ENCODE measurements around the gene ENOX1.

Gene ENOX1

DNA sequence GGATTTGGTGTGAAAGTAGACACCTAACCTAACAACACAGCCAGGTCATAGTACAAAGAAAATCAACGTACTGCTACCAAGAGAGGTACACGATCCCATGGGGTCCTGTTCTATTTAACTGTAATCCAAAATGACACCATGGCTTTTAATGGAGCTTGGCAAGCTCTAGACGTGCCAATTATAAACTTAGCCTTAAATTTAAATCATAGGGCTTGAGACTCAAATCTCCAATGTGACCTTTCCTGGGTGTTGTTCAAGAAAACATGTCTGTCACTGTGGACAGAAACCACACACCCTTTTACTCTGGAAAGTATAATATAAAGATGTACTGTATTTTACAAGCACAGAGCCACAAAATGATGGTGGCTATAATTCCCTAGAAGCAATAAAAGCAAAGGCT is 299.3 kb downstream of the ENOX1 start:
- H3K4me2 ChIP-seq (ENCODE audit: low read length, poor library complexity, severe bottlenecking), result no peak overlapping the region
- WGBS, result 97% methylated on average over 3 of the region's 3 CpGs
- no peak overlapping the region for H2BK120ac ChIP-seq (ENCODE audit: low read depth, low read length)

DNA sequence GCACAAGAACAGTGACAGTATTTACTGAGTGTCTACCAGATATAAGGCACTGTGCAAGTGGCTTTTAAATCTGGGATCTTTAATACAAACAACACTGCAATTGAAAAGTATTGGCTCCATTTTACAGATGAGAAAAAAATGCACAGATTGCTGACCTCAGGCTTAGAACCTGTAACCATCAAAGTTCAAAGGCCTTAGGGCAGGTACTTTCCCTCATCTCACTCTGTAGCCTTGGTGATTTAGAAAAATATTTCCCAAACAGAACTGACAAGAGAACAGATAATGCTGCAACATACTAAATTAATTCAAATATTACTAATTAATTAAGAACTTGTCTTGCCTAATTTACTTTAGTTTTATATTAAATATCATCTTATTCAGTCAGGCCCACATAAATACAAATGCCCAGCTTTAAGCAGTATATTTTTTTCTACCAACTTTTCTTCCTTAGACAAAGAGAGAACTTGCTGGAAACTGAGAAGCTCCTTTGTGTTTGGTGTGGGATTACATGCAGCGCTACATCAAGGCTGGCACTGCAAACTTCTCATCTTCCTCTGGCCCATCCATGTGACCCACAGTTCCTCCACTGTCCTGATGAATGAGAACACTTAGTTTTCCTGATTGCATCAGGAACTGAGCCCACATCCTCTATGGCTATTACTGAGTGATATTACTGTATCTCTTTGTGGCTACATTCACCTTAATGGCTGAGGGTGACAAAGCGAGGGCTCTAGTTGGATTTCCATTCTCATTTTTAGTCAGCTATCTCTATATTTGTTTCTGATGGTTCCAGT is 302.1 kb downstream of the ENOX1 start:
- H3K27me3 ChIP-seq (ENCODE audit: control insufficient read depth in 1 of 2, insufficient read depth in 1 of 2, low read length in 2 of 2), result no peaks in the 10 kb centered on the region
- no peak overlapping the region for H3K27ac ChIP-seq (ENCODE audit: low read length, poor library complexity, severe bottlenecking)
- H3K9ac ChIP-seq (ENCODE audit: low read length), result no peak overlapping the region
- no peak overlapping the region for H3K4me3 ChIP-seq (ENCODE audit: insufficient read depth in 1 of 2, low read depth in 1 of 2, low read length in 2 of 2)
- no peak overlapping the region for H2AFZ ChIP-seq (ENCODE audit: low read depth, low read length)
- WGBS, result 100% methylated on average over 2 of the region's 2 CpGs
- no peak overlapping the region for H2BK120ac ChIP-seq (ENCODE audit: low read depth, low read length)
- H2BK5ac ChIP-seq (ENCODE audit: low read depth, low read length, poor library complexity, severe bottlenecking), result no peak overlapping the region
- H3K23ac ChIP-seq (ENCODE audit: low read length in 2 of 2), result no peak overlapping the region
- no peak for DNase-seq
- no peak overlapping the region for H4K8ac ChIP-seq (ENCODE audit: low read length)
- H3K9me3 ChIP-seq (ENCODE audit: control insufficient read depth, low read length), result no peaks in the 10 kb centered on the region
- H3K79me1 ChIP-seq (replicated peaks; ENCODE audit: low read length, poor library complexity, severe bottlenecking), result no peaks in the 10 kb centered on the region
- no peak overlapping the region for H3K4me2 ChIP-seq (ENCODE audit: low read length, poor library complexity, severe bottlenecking)
- H2BK12ac ChIP-seq (ENCODE audit: low read length in 2 of 2), result no peak overlapping the region
- H4K91ac ChIP-seq (ENCODE audit: low read length), result no peak overlapping the region
- no peaks in the 10 kb centered on the region for H3K4me1 ChIP-seq (ENCODE audit: control insufficient read depth, insufficient read depth, low read depth, low read length)
- no peak overlapping the region for H3K14ac ChIP-seq (ENCODE audit: low read length in 2 of 2)
- H2BK15ac ChIP-seq (ENCODE audit: low read depth, poor library complexity, severe bottlenecking), result no peak overlapping the region
- no peak overlapping the region for H2AK5ac ChIP-seq (ENCODE audit: low read length, severe bottlenecking)
- no peak overlapping the region for H3K4ac ChIP-seq (ENCODE audit: low read depth in 1 of 2, low read length in 2 of 2)
- peak overlapping the region in 1 of 2 experiments; percentile 57 for H3K18ac ChIP-seq (ENCODE audit: low read depth in 1 of 2, low read length in 2 of 2)
- H3K36me3 ChIP-seq (ENCODE audit: control insufficient read depth in 1 of 2, insufficient read depth in 2 of 2, low read depth in 1 of 2, low read length in 2 of 2), result peaks cover 0 to 6% of the 10 kb centered on the region in 2 experiments

More for the DNA sequence above, 299.3 kb downstream of the ENOX1 start:
- H3K23ac ChIP-seq (ENCODE audit: low read length in 2 of 2), result no peak overlapping the region
- H2BK15ac ChIP-seq (ENCODE audit: low read depth, poor library complexity, severe bottlenecking), result no peak overlapping the region
- H3K4ac ChIP-seq (ENCODE audit: low read depth in 1 of 2, low read length in 2 of 2), result no peak overlapping the region
- no peak overlapping the region for H3K27ac ChIP-seq (ENCODE audit: low read length, poor library complexity, severe bottlenecking)
- H4K91ac ChIP-seq (ENCODE audit: low read length), result no peak overlapping the region
- H3K9me3 ChIP-seq (ENCODE audit: control insufficient read depth, low read length), result no peaks in the 10 kb centered on the region
- H3K36me3 ChIP-seq (ENCODE audit: control insufficient read depth in 1 of 2, insufficient read depth in 2 of 2, low read depth in 1 of 2, low read length in 2 of 2), result peaks cover 0 to 6% of the 10 kb centered on the region in 2 experiments
- H3K4me1 ChIP-seq (ENCODE audit: control insufficient read depth, insufficient read depth, low read depth, low read length), result no peaks in the 10 kb centered on the region
- no peak for DNase-seq
- H2AK5ac ChIP-seq (ENCODE audit: low read length, severe bottlenecking), result no peak overlapping the region
- H2BK5ac ChIP-seq (ENCODE audit: low read depth, low read length, poor library complexity, severe bottlenecking), result no peak overlapping the region
- no peaks in the 10 kb centered on the region for H3K27me3 ChIP-seq (ENCODE audit: control insufficient read depth in 1 of 2, insufficient read depth in 1 of 2, low read length in 2 of 2)
- no peak overlapping the region for H2AFZ ChIP-seq (ENCODE audit: low read depth, low read length)
- H3K9ac ChIP-seq (ENCODE audit: low read length), result no peak overlapping the region
- no peak overlapping the region for H3K4me3 ChIP-seq (ENCODE audit: insufficient read depth in 1 of 2, low read depth in 1 of 2, low read length in 2 of 2)
- H3K18ac ChIP-seq (ENCODE audit: low read depth in 1 of 2, low read length in 2 of 2), result no peak overlapping the region
- no peak overlapping the region for H4K8ac ChIP-seq (ENCODE audit: low read length)
- no peak overlapping the region for H3K14ac ChIP-seq (ENCODE audit: low read length in 2 of 2)
- H3K79me1 ChIP-seq (replicated peaks; ENCODE audit: low read length, poor library complexity, severe bottlenecking), result no peaks in the 10 kb centered on the region
- no peak overlapping the region for H2BK12ac ChIP-seq (ENCODE audit: low read length in 2 of 2)

DNA sequence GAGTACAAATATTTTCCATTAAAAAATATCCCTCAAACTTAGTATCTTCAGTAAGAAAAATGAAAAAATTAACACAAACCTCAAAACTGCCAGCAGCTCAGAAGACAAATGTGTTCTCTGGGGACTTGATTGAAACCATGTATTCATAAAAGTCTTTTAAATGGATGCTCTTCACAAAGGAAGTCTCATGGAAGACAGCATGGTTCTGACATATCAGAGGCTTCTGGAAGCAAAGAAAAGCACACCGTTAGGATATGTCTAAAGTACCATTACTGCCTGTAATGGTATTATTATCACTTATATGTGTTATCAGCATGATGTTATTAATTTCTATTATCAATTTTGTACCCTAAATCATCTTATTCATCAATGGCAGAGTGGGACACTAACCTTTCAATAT is 302.8 kb downstream of the ENOX1 start:
- no peaks in the 10 kb centered on the region for H3K79me1 ChIP-seq (replicated peaks; ENCODE audit: low read length, poor library complexity, severe bottlenecking)
- H2BK5ac ChIP-seq (ENCODE audit: low read depth, low read length, poor library complexity, severe bottlenecking), result no peak overlapping the region
- no peak overlapping the region for H2AK5ac ChIP-seq (ENCODE audit: low read length, severe bottlenecking)
- H3K4me2 ChIP-seq (ENCODE audit: low read length, poor library complexity, severe bottlenecking), result no peak overlapping the region
- no peak overlapping the region for H2BK120ac ChIP-seq (ENCODE audit: low read depth, low read length)
- H4K91ac ChIP-seq (ENCODE audit: low read length), result no peak overlapping the region
- H3K9ac ChIP-seq (ENCODE audit: low read length), result no peak overlapping the region
- no peak overlapping the region for H2BK12ac ChIP-seq (ENCODE audit: low read length in 2 of 2)
- no peak overlapping the region for H2AFZ ChIP-seq (ENCODE audit: low read depth, low read length)
- no peaks in the 10 kb centered on the region for H3K4me1 ChIP-seq (ENCODE audit: control insufficient read depth, insufficient read depth, low read depth, low read length)
- DNase-seq, result no peak
- no peak overlapping the region for H3K18ac ChIP-seq (ENCODE audit: low read depth in 1 of 2, low read length in 2 of 2)
- no peak overlapping the region for H3K23ac ChIP-seq (ENCODE audit: low read length in 2 of 2)
- no peak overlapping the region for H4K8ac ChIP-seq (ENCODE audit: low read length)
- no peak overlapping the region for H2BK15ac ChIP-seq (ENCODE audit: low read depth, poor library complexity, severe bottlenecking)
- H3K36me3 ChIP-seq (ENCODE audit: control insufficient read depth in 1 of 2, insufficient read depth in 2 of 2, low read depth in 1 of 2, low read length in 2 of 2), result peaks cover 0 to 6% of the 10 kb centered on the region in 2 experiments
- H3K9me3 ChIP-seq (ENCODE audit: control insufficient read depth, low read length), result no peaks in the 10 kb centered on the region
- H3K4me3 ChIP-seq (ENCODE audit: insufficient read depth in 1 of 2, low read depth in 1 of 2, low read length in 2 of 2), result no peak overlapping the region
- H3K14ac ChIP-seq (ENCODE audit: low read length in 2 of 2), result no peak overlapping the region
- H3K27ac ChIP-seq (ENCODE audit: low read length, poor library complexity, severe bottlenecking), result no peak overlapping the region
- H3K4ac ChIP-seq (ENCODE audit: low read depth in 1 of 2, low read length in 2 of 2), result no peak overlapping the region
- no CpG with 5 or more reads among the region's 1 CpG for WGBS
- no peaks in the 10 kb centered on the region for H3K27me3 ChIP-seq (ENCODE audit: control insufficient read depth in 1 of 2, insufficient read depth in 1 of 2, low read length in 2 of 2)

DNA sequence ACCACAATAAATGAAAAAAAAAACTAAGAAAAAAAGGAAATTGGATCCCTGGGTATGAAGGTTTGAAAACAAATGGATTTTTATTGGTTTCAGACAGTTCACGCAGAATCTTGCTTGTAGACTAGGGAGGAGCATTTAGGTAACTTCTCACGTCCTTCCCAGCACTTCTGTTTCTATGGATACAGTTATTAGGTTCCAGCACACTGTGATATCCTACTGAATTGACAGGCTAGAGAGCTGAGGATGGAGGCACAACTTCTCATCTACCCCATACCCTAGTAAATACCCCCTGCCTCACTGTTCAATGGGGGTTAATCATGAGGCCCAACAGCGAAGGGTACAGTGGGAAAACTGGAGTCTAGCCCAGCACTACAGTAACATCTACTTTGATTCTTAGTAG is 304.1 kb downstream of the ENOX1 start:
- Histone ChIP-seq H3K14ac (ENCODE audit: low read length in 2 of 2) (no peak overlapping the region), H2BK15ac (ENCODE audit: low read depth, poor library complexity, severe bottlenecking) (no peak overlapping the region), H3K4me3 (ENCODE audit: insufficient read depth in 1 of 2, low read depth in 1 of 2, low read length in 2 of 2) (no peak overlapping the region), H2BK12ac (ENCODE audit: low read length in 2 of 2) (no peak overlapping the region), H3K4ac (ENCODE audit: low read depth in 1 of 2, low read length in 2 of 2) (no peak overlapping the region), H3K79me1 (replicated peaks; ENCODE audit: low read length, poor library complexity, severe bottlenecking) (no peaks in the 10 kb centered on the region), H2BK120ac (ENCODE audit: low read depth, low read length) (no peak overlapping the region), H3K23ac (ENCODE audit: low read length in 2 of 2) (no peak overlapping the region), H3K36me3 (ENCODE audit: control insufficient read depth in 1 of 2, insufficient read depth in 2 of 2, low read depth in 1 of 2, low read length in 2 of 2) (peaks cover 0 to 6% of the 10 kb centered on the region in 2 experiments), H3K18ac (ENCODE audit: low read depth in 1 of 2, low read length in 2 of 2) (no peak overlapping the region), H4K91ac (ENCODE audit: low read length) (no peak overlapping the region), H2AK5ac (ENCODE audit: low read length, severe bottlenecking) (no peak overlapping the region), H3K27me3 (ENCODE audit: control insufficient read depth in 1 of 2, insufficient read depth in 1 of 2, low read length in 2 of 2) (no peaks in the 10 kb centered on the region), H2BK5ac (ENCODE audit: low read depth, low read length, poor library complexity, severe bottlenecking) (no peak overlapping the region), H3K4me2 (ENCODE audit: low read length, poor library complexity, severe bottlenecking) (no peak overlapping the region), H3K9ac (ENCODE audit: low read length) (no peak overlapping the region), H3K4me1 (ENCODE audit: control insufficient read depth, insufficient read depth, low read depth, low read length) (no peaks in the 10 kb centered on the region), H3K27ac (ENCODE audit: low read length, poor library complexity, severe bottlenecking) (no peak overlapping the region), H4K8ac (ENCODE audit: low read length) (no peak overlapping the region), H2AFZ (ENCODE audit: low read depth, low read length) (no peak overlapping the region), H3K9me3 (ENCODE audit: control insufficient read depth, low read length) (no peaks in the 10 kb centered on the region)
- 100% methylated on average over 1 of the region's 3 CpGs for WGBS
- no peak for DNase-seq

All from mesenchymal stem cell (in vitro differentiated cells and primary cell).